Activated naive CD4-positive, alpha-beta T cell treated with anti-CD3 and anti-CD28 coated beads, Interleukin-2, amount 50 U/mL, for 72 hours (primary cell): Measurements from ENCODE around the gene HRC. TPM values are rescaled to one million over a fixed set of nuclear protein-coding genes. Genes with fewer than 3 reads are reported as not detected.
"Not testable (repeated sequence)": the region's sequence is repeated elsewhere in the genome, so short reads cannot be mapped to it uniquely, and the experiment has no call there.

Experiments
- ATAC-seq, 2 donors: fragments of 150-1000 bp; cut with Tn5 transposase; 2 replicates each; pipeline ENCODE4 v1.10.0; 2021; ENCODE audit warnings: mild to moderate bottlenecking in 2 of 2, moderate library complexity in 2 of 2
- DNase-seq, 2 donors: peaks; one replicate each; pipeline ENCODE4 v3.0.0; 2021 to 2022; ENCODE audit warnings: low spot score in 2 of 2
- H3K27ac Mint-ChIP-seq, 2 donors: one replicate each; pipeline ENCODE4 v1.8.0; 2022; ENCODE audit warnings: mild to moderate bottlenecking in 2 of 2, mixed read lengths in 2 of 2
- H3K36me3 Mint-ChIP-seq, 2 donors: one replicate each; pipeline ENCODE4 v1.8.0; 2022; ENCODE audit warnings: mixed read lengths in 2 of 2
- H3K9me3 Mint-ChIP-seq, 2 donors: one replicate each; pipeline ENCODE4 v1.8.0; 2022; ENCODE audit warnings: mixed read lengths in 2 of 2
- total RNA-seq, 2 donors: library from RNA; stranded (reverse); gene quantifications; one replicate each; pipeline ENCODE4 v1.2.3, GENCODE V29; 2022

The HRC gene
- not detected for total RNA-seq

GRCh38 chr19:49155005-49155819, at the start of gene HRC:
HRC (minus strand) TSS chr19:49155396; CDS start chr19:49155237, 159 bp downstream.
- DNase-seq = no peak
- H3K36me3 Mint-ChIP-seq = peaks cover 6 to 22% of the 10 kb centered on the region in 2 donors
- peaks cover 0 to 21% of the 10 kb centered on the region in 2 donors for H3K9me3 Mint-ChIP-seq
- no peak within 1 kb of the TSS for H3K27ac Mint-ChIP-seq
- no peak for ATAC-seq

GRCh38 chr19:49201042-49201441, 45.8 kb upstream of the HRC start:
- Mint-ChIP-seq H3K27ac (no peak overlapping the region), H3K36me3 (no peaks in the 10 kb centered on the region), H3K9me3 (no peaks in the 10 kb centered on the region)
- DNase-seq (no peak), ATAC-seq (no peak)

GRCh38 chr19:49200238-49200862, 45.2 kb upstream of the HRC start:
- Mint-ChIP-seq H3K9me3 (no peaks in the 10 kb centered on the region), H3K36me3 (no peaks in the 10 kb centered on the region), H3K27ac (no peak overlapping the region)
- DNase-seq = no peak
- ATAC-seq = peak in 1 of 2 donors; percentile 67

- H3K27ac Mint-ChIP-seq = no peak overlapping the region
- DNase-seq = no peak
- no peaks in the 10 kb centered on the region for H3K9me3 Mint-ChIP-seq
- H3K36me3 Mint-ChIP-seq = no peaks in the 10 kb centered on the region
- no peak for ATAC-seq
These were observed 41.5 kb upstream of the HRC start for GRCh38 chr19:49196527-49197240.

GRCh38 chr19:49194408-49194807, 39.2 kb upstream of the HRC start:
- DNase-seq (no peak), ATAC-seq (no peak)
- peaks cover 0 to 5% of the 10 kb centered on the region in 2 donors for H3K36me3 Mint-ChIP-seq
- no peak overlapping the region for H3K27ac Mint-ChIP-seq
- H3K9me3 Mint-ChIP-seq = no peaks in the 10 kb centered on the region

- peaks cover 0 to 5% of the 10 kb centered on the region in 2 donors for H3K36me3 Mint-ChIP-seq
- H3K9me3 Mint-ChIP-seq = no peaks in the 10 kb centered on the region
- no peak for DNase-seq
- ATAC-seq = no peak
- H3K27ac Mint-ChIP-seq = no peak overlapping the region
These were observed 38.7 kb upstream of the HRC start for GRCh38 chr19:49193822-49194394.

GRCh38 chr19:49190781-49191180, 35.6 kb upstream of the HRC start:
- no peaks in the 10 kb centered on the region for H3K9me3 Mint-ChIP-seq
- H3K36me3 Mint-ChIP-seq = peaks cover 0 to 5% of the 10 kb centered on the region in 2 donors
- ATAC-seq = no peak
- H3K27ac Mint-ChIP-seq = no peak overlapping the region
- no peak for DNase-seq

GRCh38 chr19:49189259-49189658, 34.1 kb upstream of the HRC start:
- DNase-seq (no peak), ATAC-seq (no peak)
- peaks cover under 1 to 6% of the 10 kb centered on the region in 2 donors for H3K36me3 Mint-ChIP-seq
- peak overlapping the region in 1 of 2 donors; percentile 15 for H3K27ac Mint-ChIP-seq
- H3K9me3 Mint-ChIP-seq = peaks cover 0 to 6% of the 10 kb centered on the region in 2 donors

- DNase-seq (no peak), ATAC-seq (no peak)
- Mint-ChIP-seq H3K36me3 (peaks cover 6 to 11% of the 10 kb centered on the region in 2 donors), H3K27ac (peak overlapping the region in 1 of 2 donors; percentile 15), H3K9me3 (peaks cover 5 to 11% of the 10 kb centered on the region in 2 donors)
These were observed 33.5 kb upstream of the HRC start for GRCh38 chr19:49188626-49189200.

GRCh38 chr19:49186108-49186507, 30.9 kb upstream of the HRC start:
- DNase-seq (no peak), ATAC-seq (no peak)
- Mint-ChIP-seq H3K36me3 (peaks cover 7 to 11% of the 10 kb centered on the region in 2 donors), H3K27ac (no peak overlapping the region), H3K9me3 (peaks cover 11 to 15% of the 10 kb centered on the region in 2 donors)

- DNase-seq (no peak), ATAC-seq (no peak)
- H3K9me3 Mint-ChIP-seq = peaks cover 11 to 15% of the 10 kb centered on the region in 2 donors
- H3K27ac Mint-ChIP-seq = no peak overlapping the region
- peaks cover 6 to 7% of the 10 kb centered on the region in 2 donors for H3K36me3 Mint-ChIP-seq
These were observed 27.7 kb upstream of the HRC start for GRCh38 chr19:49182848-49183375.

GRCh38 chr19:49182010-49182847, 27.0 kb upstream of the HRC start:
- DNase-seq, ATAC-seq, H3K36me3 Mint-ChIP-seq, H3K27ac Mint-ChIP-seq: not testable (repeated sequence)
- H3K9me3 Mint-ChIP-seq = peaks cover 11 to 15% of the 10 kb centered on the region in 2 donors

- DNase-seq (no peak), ATAC-seq (no peak)
- peaks cover 11 to 15% of the 10 kb centered on the region in 2 donors for H3K9me3 Mint-ChIP-seq
- H3K27ac Mint-ChIP-seq = no peak overlapping the region
- peaks cover 6 to 7% of the 10 kb centered on the region in 2 donors for H3K36me3 Mint-ChIP-seq
These were observed 25.5 kb upstream of the HRC start for GRCh38 chr19:49180659-49181058.

GRCh38 chr19:49173198-49173597, 18.0 kb upstream of the HRC start:
- H3K36me3 Mint-ChIP-seq = no peaks in the 10 kb centered on the region
- ATAC-seq (no peak), DNase-seq (no peak)
- H3K27ac Mint-ChIP-seq = no peak overlapping the region
- H3K9me3 Mint-ChIP-seq = no peaks in the 10 kb centered on the region

- no peak for ATAC-seq
- Mint-ChIP-seq H3K9me3 (no peaks in the 10 kb centered on the region), H3K27ac (no peak overlapping the region), H3K36me3 (no peaks in the 10 kb centered on the region)
- DNase-seq = no peak
These were observed 13.2 kb upstream of the HRC start for GRCh38 chr19:49168421-49168820.
